ENCODE results near the gene EPOP. TPM values are rescaled to one million over a fixed set of nuclear protein-coding genes. Genes with fewer than 3 reads are reported as not detected.

EPOP gene
- total RNA-seq, 4 donors from 2014 or later, result 1.3 to 5.7 (median 4.6) TPM

DNA sequence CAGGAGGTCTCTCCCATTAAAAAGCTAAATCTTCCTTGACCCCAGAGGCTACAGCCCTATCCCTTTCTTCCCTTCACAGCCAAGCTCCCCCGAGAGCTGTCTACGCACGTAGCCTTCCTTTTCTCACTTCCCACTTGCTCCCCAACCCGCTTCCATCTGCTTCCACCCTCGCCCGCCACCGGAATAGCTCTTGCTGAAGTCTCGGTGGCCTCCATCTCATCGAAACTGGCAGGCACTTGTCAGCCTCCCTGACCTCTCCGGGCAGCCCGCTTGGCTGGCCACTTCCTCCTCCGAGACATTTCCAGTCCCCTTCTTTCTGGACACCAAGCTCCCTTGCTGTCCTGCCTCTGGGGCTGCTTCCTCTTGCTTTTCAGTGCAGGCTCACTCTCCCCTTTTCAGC lies 10.7 kb upstream of the EPOP start:
- DNase-seq (ENCODE audit: low spot score in 2 of 2), result no peak
- Histone ChIP-seq H3K27ac (no peak overlapping the region), H3K27me3 (no peaks in the 10 kb centered on the region), H3K4me1 (no peaks in the 10 kb centered on the region), H3K4me3 (no peak overlapping the region), H3K36me3 (no peaks in the 10 kb centered on the region), H3K9me3 (no peaks in the 10 kb centered on the region)
- 59 to 65% methylated on average over 12 of the region's 12 CpGs for WGBS, 2 donors
- no peak for TF ChIP-seq EP300 (IDR thresholded peaks at IDR 0.05)
- no peak for TF ChIP-seq POLR2A (IDR thresholded peaks at IDR 0.05)
- TF ChIP-seq, protein P1, sequence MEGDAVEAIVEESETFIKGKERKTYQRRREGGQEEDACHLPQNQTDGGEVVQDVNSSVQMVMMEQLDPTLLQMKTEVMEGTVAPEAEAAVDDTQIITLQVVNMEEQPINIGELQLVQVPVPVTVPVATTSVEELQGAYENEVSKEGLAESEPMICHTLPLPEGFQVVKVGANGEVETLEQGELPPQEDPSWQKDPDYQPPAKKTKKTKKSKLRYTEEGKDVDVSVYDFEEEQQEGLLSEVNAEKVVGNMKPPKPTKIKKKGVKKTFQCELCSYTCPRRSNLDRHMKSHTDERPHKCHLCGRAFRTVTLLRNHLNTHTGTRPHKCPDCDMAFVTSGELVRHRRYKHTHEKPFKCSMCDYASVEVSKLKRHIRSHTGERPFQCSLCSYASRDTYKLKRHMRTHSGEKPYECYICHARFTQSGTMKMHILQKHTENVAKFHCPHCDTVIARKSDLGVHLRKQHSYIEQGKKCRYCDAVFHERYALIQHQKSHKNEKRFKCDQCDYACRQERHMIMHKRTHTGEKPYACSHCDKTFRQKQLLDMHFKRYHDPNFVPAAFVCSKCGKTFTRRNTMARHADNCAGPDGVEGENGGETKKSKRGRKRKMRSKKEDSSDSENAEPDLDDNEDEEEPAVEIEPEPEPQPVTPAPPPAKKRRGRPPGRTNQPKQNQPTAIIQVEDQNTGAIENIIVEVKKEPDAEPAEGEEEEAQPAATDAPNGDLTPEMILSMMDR (IDR thresholded peaks at IDR 0.05), result no peak

- no peak for TF ChIP-seq EP300 (IDR thresholded peaks at IDR 0.05)
- TF ChIP-seq, protein P1 (IDR thresholded peaks at IDR 0.05), result no peak
- no peak for DNase-seq (ENCODE audit: low spot score in 2 of 2)
These were observed 6.3 kb upstream of the EPOP start for GRCh38 chr17:38681096-38681495.

DNA sequence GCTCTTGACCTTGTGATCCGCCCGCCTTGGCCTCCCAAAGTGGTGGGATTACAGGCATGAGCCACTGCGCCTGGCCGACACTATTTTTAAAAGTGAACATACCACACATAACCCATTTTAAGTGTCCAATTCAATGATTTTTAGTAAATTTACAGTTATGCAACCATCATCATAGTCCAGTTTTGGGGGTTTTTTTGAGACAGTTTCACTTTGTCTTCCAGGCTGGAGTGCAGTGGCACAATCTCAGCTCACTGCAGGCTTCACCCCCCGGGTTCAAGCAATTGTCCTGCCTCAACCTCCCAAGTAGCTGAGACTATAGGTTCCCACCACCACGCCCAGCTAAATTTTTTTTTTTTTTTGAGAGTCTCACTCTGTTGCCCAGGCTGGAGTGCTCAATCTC lies 3.1 kb upstream of the EPOP start:
- TF ChIP-seq, protein P1 (IDR thresholded peaks at IDR 0.05), result no peak
- TF ChIP-seq POLR2A (IDR thresholded peaks at IDR 0.05) (no peak), EP300 (IDR thresholded peaks at IDR 0.05) (no peak)
- H3K4me3 ChIP-seq, result no peak overlapping the region
- no peak overlapping the region for H3K27ac ChIP-seq
- peaks cover 0 to 37% of the 10 kb centered on the region in 2 donors for H3K27me3 ChIP-seq
- H3K36me3 ChIP-seq, result no peaks in the 10 kb centered on the region
- H3K9me3 ChIP-seq, result no peaks in the 10 kb centered on the region
- no peak for DNase-seq (ENCODE audit: low spot score in 2 of 2)
- peaks cover 0 to 38% (median 21%) of the 10 kb centered on the region in 4 donors for H3K4me1 ChIP-seq
- 88 to 89% methylated on average over 6 of the region's 6 CpGs for WGBS, 2 donors

More at GRCh38 chr17:38681096-38681495, 6.3 kb upstream of the EPOP start:
- Histone ChIP-seq H3K27me3 (peaks cover 0 to 4% of the 10 kb centered on the region in 2 donors), H3K9me3 (no peaks in the 10 kb centered on the region), H3K36me3 (no peaks in the 10 kb centered on the region), H3K4me1 (peaks cover 0 to 11% (median 0%) of the 10 kb centered on the region in 4 donors), H3K27ac (no peak overlapping the region), H3K4me3 (no peak overlapping the region)
- WGBS, 2 donors, result 88 to 89% methylated on average over 3 of the region's 3 CpGs

DNA sequence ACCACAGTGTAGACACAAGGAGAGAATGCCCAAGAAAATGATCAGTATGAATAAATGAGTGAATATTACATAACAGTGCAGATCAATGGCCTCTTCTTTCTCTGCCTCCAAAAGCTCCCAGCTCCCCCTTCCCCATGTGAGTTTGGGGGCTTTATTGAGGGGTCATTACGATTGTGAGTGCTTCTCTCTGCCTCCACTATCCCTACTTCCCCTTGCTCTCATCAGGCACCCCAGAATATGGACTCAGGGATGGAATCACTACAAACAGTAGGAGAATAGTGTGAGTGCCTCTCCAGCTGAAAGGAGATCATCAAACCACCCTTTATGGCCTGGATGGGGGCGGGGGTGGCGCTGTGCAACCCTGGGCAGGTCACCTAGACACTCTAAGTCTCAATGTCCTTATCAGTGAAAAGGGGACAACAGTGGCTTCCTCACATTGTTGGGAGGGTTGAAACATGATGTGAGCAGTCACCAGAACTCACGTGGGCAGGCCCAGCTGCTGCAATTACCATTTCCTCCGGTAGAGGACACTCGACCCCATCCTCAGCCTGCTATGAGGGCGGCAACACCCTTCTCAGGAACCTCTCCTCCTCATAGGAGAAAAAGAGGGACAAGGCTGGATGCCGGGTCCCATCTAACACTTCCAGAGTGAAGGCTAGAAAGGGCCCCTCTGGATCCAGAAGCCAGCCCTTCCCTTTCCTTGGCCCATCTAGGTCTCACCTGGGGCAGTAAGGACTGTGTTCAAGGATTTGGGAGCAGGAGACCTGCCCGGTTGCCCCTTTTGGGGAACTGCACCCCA lies 2.1 kb upstream of the EPOP start:
- WGBS, 2 donors, result 9 to 12% methylated on average over 8 to 9 of the region's 9 CpGs
- H3K36me3 ChIP-seq, result no peaks in the 10 kb centered on the region
- peak; percentile 83 to 94 for DNase-seq (ENCODE audit: low spot score in 2 of 2)
- no peaks in the 10 kb centered on the region for H3K9me3 ChIP-seq
- peak overlapping the region in 1 of 4 donors; percentile 64 for H3K27ac ChIP-seq
- H3K4me1 ChIP-seq, result peaks cover 0 to 43% (median 21%) of the 10 kb centered on the region in 4 donors
- peak in 1 of 2 donors; percentile 49 for TF ChIP-seq EP300 (IDR thresholded peaks at IDR 0.05)
- no peak for TF ChIP-seq POLR2A (IDR thresholded peaks at IDR 0.05)
- TF ChIP-seq, protein P1 (IDR thresholded peaks at IDR 0.05), result peak; percentile 94 to 97 (median 96)
- peaks cover 0 to 46% of the 10 kb centered on the region in 2 donors for H3K27me3 ChIP-seq
- no peak overlapping the region for H3K4me3 ChIP-seq

- H3K27me3 ChIP-seq, result peaks cover 0 to 73% of the 10 kb centered on the region in 2 donors
- TF ChIP-seq POLR2A (IDR thresholded peaks at IDR 0.05) (no peak), EP300 (IDR thresholded peaks at IDR 0.05) (no peak)
- TF ChIP-seq, protein P1 (IDR thresholded peaks at IDR 0.05), result no peak
- no peak for DNase-seq (ENCODE audit: low spot score in 2 of 2)
- H3K36me3 ChIP-seq, result no peaks in the 10 kb centered on the region
- 0 to 1% methylated on average over 8 to 38 of the region's 85 CpGs for WGBS, 2 donors
- H3K4me1 ChIP-seq, result peaks cover 0 to 53% (median 21%) of the 10 kb centered on the region in 4 donors
- peak overlapping the region in 1 of 4 donors; percentile 79 for H3K27ac ChIP-seq
- no peaks in the 10 kb centered on the region for H3K9me3 ChIP-seq
- H3K4me3 ChIP-seq, result peak overlapping the region; percentile 32 to 71 (median 48)
These were observed 576 bp downstream of the EPOP start for GRCh38 chr17:38674014-38674748.
